ENCODE measurements around the gene BORCS6. TPM values are rescaled to one million over a fixed set of nuclear protein-coding genes. Genes with fewer than 3 reads are reported as not detected.
"Not testable (repeated sequence)": the region's sequence is repeated elsewhere in the genome, so short reads cannot be mapped to it uniquely, and the experiment has no call there.

The BORCS6 gene
- total and polyA plus RNA-seq, 2 experiments from 2014 or later = 13.7 to 19.7 TPM

DNA sequence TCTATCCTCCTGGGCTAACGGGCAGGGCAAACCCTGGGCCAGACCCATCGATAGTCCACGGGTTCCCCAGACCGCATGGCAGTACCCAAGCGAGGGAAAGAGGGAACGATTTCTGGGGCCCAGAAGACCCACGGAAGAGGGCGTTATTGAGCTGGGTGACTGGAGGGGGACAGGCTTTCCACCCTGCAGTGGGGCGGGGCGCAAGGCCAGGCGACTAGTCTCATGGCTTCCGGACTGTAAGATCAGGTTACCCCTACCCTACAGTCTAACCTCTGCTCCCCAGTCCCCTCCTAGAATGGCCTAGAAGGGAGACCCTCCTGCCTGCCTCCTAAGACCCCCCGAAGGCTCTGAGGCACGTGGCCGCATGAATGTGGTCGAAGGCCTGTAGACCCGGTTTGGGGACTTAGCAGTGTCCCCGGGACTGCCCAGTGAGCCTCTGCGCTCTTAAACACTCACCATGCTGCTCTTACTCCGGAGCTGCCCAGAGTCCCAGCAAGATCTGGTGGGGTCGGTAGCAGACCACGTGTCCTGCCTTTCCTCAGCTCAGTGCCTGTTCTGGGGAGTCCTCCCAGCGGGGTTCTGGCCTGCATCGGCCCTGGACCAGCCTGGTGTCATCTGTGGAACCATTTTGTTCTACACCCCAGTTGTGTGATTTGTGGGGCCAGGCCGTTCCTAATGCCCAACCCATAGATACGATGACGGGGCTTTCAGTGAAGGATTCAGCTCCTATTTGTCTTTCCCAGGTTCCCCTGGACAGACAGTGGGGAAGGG, 33.6 kb upstream of the BORCS6 start:
- Histone ChIP-seq H3K36me3 (peaks cover 9% of the 10 kb centered on the region), H3K9me3 (ENCODE audit: low read depth) (no peaks in the 10 kb centered on the region), H3K27ac (peak overlapping the region; percentile 87), H3K4me1 (ENCODE audit: low read depth) (no peaks in the 10 kb centered on the region), H3K27me3 (no peaks in the 10 kb centered on the region), H3K4me3 (peak overlapping the region; percentile 61)
- DNase-seq (ENCODE audit: low read depth in 1 of 2, low spot score in 1 of 2) = peak; percentile 53 to 76
- TF ChIP-seq, protein P1, sequence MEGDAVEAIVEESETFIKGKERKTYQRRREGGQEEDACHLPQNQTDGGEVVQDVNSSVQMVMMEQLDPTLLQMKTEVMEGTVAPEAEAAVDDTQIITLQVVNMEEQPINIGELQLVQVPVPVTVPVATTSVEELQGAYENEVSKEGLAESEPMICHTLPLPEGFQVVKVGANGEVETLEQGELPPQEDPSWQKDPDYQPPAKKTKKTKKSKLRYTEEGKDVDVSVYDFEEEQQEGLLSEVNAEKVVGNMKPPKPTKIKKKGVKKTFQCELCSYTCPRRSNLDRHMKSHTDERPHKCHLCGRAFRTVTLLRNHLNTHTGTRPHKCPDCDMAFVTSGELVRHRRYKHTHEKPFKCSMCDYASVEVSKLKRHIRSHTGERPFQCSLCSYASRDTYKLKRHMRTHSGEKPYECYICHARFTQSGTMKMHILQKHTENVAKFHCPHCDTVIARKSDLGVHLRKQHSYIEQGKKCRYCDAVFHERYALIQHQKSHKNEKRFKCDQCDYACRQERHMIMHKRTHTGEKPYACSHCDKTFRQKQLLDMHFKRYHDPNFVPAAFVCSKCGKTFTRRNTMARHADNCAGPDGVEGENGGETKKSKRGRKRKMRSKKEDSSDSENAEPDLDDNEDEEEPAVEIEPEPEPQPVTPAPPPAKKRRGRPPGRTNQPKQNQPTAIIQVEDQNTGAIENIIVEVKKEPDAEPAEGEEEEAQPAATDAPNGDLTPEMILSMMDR (IDR thresholded peaks at IDR 0.05; ENCODE audit: low read depth, low read length) = peak; percentile 24

- Histone ChIP-seq H3K4me3 (peak overlapping the region; percentile 61), H3K36me3 (peaks cover 4% of the 10 kb centered on the region), H3K27ac (peak overlapping the region; percentile 87), H3K9me3 (ENCODE audit: low read depth) (no peaks in the 10 kb centered on the region), H3K27me3 (no peaks in the 10 kb centered on the region), H3K4me1 (ENCODE audit: low read depth) (no peaks in the 10 kb centered on the region)
- TF ChIP-seq, protein P1 (IDR thresholded peaks at IDR 0.05; ENCODE audit: low read depth, low read length) = no peak
- peak; percentile 90 to 98 for DNase-seq (ENCODE audit: low read depth in 1 of 2, low spot score in 1 of 2)
Observed at GRCh38 chr17:8222630-8223355, 32.8 kb upstream of the BORCS6 start.

GRCh38 chr17:8222380-8222629, 32.3 kb upstream of the BORCS6 start:
- Histone ChIP-seq H3K9me3 (ENCODE audit: low read depth) (no peaks in the 10 kb centered on the region), H3K36me3 (no peaks in the 10 kb centered on the region), H3K4me1 (ENCODE audit: low read depth) (no peaks in the 10 kb centered on the region), H3K27ac (peak overlapping the region; percentile 87), H3K4me3 (peak overlapping the region; percentile 61), H3K27me3 (no peaks in the 10 kb centered on the region)
- no peak for DNase-seq (ENCODE audit: low read depth in 1 of 2, low spot score in 1 of 2)
- TF ChIP-seq, protein P1 (IDR thresholded peaks at IDR 0.05; ENCODE audit: low read depth, low read length) = no peak

- TF ChIP-seq, protein P1 (IDR thresholded peaks at IDR 0.05; ENCODE audit: low read depth, low read length) = no peak
- Histone ChIP-seq H3K36me3 (no peaks in the 10 kb centered on the region), H3K27me3 (no peaks in the 10 kb centered on the region), H3K27ac (peak overlapping the region; percentile 87), H3K9me3 (ENCODE audit: low read depth) (no peaks in the 10 kb centered on the region), H3K4me1 (ENCODE audit: low read depth) (no peaks in the 10 kb centered on the region), H3K4me3 (peak overlapping the region; percentile 61)
- peak; percentile 85 to 90 for DNase-seq (ENCODE audit: low read depth in 1 of 2, low spot score in 1 of 2)
Observed at GRCh38 chr17:8221663-8222379, 31.8 kb upstream of the BORCS6 start.

GRCh38 chr17:8220783-8221662, 31.0 kb upstream of the BORCS6 start:
- H3K9me3 ChIP-seq (ENCODE audit: low read depth) = no peaks in the 10 kb centered on the region
- peak overlapping the region; percentile 61 for H3K4me3 ChIP-seq
- H3K4me1 ChIP-seq (ENCODE audit: low read depth) = no peaks in the 10 kb centered on the region
- peak; percentile 86 to 92 for DNase-seq (ENCODE audit: low read depth in 1 of 2, low spot score in 1 of 2)
- no peaks in the 10 kb centered on the region for H3K36me3 ChIP-seq
- TF ChIP-seq, protein P1 (IDR thresholded peaks at IDR 0.05; ENCODE audit: low read depth, low read length) = no peak
- peak overlapping the region; percentile 87 for H3K27ac ChIP-seq
- H3K27me3 ChIP-seq = no peaks in the 10 kb centered on the region

DNA sequence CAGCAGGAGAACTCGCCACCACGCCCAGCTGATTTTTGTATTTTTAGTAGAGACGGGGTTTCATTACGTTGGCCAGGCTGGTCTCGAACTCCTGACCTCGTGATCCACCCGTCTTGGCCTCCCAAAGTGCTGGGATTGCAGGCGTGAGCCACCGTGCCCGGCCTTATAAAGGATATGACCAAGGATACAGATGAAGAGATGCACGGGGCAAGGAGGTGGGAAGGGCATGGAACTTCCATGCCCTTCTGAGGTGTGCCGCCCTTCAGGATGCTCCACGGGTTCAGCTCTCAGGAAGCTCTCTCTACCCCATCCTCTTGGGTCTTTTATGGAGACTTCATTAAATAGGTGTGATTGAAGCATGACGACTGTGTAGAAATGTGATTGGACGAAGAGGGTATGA, 24.0 kb upstream of the BORCS6 start:
- H3K27ac ChIP-seq; H3K27me3 ChIP-seq; H3K4me1 ChIP-seq (ENCODE audit: low read depth); H3K36me3 ChIP-seq; H3K9me3 ChIP-seq (ENCODE audit: low read depth); H3K4me3 ChIP-seq; DNase-seq (ENCODE audit: low read depth in 1 of 2, low spot score in 1 of 2): not testable (repeated sequence)

Data from cardiac muscle cell (in vitro differentiated cells and primary cell).